NOMO-1 treated with dmso at 0.1 percent for 144 hours (cell line): Measurements from ENCODE around the gene BCAS3.
"Not testable (repeated sequence)": the region's sequence is repeated elsewhere in the genome, so short reads cannot be mapped to it uniquely, and the experiment has no call there.

Experiments used
- DNase-seq: peaks from one replicate; lab custom pipeline; 2025; ENCODE audit not compliant: unreplicated experiment; lab: John Stamatoyannopoulos, UW

Gene BCAS3

DNA sequence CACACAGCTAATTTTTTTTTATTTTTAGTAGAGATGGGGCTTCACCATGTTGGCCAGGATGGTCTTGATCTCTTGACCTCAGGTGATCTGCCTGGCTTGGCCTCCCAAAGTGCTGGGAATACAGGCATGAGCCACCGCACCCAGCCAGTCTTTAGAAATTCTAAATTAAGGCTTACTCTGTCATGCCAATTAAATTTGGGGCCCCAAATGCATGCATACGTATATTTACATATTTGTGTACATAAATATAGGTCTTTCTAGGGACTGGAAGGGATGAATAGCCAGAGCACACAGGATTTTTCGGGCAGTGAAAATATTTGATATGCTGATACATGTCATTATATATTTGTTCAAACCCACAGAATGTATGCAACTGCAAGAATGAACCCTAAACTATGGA, 105.1 kb downstream of the BCAS3 start:
- no peak for DNase-seq

DNA sequence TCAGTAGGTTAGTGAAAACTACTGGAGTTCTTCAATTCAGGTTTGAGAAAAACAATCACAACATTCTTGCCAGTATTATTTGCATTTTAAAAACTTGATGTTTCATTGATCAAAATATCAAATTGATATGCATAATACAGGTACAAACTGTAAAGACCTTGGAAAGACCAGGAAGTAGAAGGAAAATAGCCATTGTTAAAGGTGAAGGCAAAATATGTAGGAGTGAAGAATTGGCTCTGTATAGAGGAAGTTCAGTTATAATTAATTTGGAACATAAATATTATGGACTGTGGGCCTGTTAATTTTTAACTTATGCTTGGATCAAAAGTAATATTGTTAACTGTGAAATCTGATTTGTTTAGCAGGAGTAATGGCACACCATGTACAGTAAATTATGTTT, 112.6 kb downstream of the BCAS3 start:
- no peak for DNase-seq

DNA sequence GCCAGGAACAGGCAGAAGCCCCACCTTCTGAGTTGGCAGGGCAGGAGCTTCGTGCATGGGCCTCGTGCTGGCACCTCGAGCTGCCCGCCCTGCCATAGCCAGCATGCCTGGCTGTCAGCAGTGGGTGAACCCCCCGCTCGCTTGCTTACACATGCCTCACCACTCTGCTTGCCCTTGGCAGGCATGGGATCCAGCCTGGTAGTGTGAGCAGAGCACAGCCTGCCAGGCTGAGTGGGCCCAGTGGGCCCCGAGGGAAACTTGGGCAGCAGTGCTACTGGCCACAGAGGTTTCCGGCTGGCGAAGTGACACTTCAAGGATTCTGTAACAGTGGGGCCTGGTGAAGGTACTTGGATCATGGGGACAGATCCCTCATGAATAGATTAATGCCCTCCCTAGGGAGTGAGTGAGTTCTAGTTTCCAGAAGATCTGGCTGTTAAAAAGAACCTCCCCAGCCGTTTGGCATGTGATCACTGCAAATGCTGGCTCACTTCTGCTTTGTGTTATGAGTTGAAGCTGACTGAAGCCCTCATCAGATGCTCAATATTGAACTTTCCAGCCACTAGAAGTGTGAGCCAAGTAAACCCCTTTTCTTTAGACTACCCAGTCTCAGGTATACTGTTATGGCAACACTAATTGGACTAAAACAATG, 114.7 kb downstream of the BCAS3 start:
- no peak for DNase-seq

DNA sequence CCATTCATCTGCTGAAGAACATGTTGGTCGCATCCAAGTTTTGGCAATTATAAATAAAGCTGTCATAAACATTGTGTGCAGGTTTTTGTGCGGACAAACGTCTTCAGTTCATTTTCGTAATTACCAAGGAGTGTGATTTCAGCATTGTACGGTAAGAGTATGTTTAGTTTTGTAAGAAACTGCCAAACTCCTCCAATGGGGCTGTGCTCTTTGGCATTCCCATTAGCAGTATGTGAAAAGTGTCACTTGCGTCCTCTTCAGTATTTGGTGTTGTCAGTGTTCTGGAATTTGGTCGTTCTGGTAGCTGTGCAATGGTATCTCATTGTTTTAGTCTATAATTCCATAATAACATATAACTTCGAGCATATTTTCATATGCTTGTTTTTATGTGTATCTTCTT, 120.9 kb downstream of the BCAS3 start:
- no peak for DNase-seq

DNA sequence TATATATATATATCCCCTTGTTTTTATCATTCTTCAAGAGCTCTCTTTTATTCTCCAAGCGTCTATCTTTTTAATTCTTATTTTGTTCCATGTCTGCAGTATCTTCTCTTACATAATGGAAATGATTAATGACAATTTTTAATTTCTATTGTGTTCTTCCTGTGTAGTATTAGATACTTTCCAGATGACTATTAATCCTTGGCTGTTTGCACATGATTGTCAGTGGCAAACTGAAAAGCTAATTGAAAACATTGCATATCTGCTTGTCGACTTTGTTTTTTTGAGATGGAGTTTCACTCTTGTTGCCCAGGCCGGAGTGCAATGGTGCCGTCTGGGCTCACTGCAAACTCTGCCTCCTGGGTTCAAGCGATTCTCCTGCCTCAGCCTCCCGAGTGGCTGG, 124.7 kb downstream of the BCAS3 start:
- no peak for DNase-seq

DNA sequence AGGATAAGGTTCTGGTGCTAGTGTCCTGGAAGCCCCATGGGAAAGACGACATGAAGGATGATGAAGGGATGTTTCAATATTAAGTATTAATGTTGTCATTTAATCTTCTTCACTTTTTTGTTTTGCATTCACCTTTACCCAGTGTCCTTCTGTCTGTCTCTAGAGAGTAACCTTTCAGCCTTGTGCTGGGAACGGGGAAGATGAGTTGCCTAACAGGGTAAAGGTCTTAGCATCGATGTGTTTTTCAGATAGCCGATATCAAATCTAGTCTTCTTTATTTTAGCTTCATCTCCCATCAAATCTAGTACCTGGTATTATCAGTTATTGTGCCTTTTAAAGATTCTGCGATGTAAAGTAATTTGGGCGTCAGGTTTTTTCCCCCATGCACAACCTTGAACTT, 125.4 kb downstream of the BCAS3 start:
- no peak for DNase-seq

DNA sequence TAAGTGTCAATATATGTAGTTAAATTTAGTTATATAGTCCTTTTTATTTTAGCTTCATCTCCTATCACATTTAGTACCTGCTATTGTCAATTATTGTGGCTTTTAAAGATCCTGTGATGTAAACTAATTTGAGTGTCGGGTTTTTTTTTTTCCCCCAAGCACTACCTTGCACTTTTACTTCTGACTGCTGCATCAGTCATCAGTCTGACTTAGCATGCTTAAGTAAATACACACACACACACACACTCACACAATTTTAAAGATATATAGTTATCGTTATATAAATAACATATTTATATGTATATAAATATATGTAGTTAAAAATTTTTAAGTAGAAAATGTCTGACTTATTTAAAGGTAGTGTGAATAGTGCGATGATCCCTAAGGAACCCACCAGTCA, 127.2 kb downstream of the BCAS3 start:
- DNase-seq: no peak

DNA sequence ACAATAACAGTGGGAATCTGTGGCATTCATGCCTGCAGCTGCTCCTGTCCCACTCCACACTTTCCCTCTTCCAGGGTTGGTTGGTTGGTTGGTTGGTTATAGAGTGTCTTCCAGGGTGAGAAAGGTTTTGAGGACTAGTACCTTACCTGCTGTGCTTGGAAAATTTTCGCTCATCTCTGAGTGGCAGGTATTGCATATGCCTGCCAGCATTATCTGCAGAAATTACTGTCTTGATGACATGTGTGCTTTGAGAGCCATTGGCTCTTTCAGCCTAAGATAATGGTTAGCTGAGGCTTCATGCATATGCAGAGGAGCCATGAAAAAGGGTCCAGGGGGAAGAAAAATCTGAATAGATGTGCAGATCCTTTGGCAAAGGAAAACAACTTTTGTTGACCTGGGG, 131.8 kb downstream of the BCAS3 start:
- DNase-seq: no peak

DNA sequence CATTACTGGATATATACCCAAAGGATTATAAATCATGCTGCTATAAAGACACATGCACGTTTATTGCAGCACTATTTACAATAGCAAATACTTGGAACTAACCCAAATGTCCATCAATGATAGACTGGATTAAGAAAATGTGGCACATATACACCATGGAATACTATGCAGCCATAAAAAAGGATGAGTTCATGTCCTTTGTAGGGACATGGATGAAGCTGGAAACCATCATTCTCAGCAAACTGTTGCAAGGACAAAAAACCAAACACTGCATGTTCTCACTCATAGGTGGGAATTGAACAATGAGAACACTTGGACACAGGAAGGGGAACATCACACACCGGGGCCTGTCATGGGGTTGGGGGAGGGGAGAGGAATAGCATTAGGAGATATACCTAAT, 137.3 kb downstream of the BCAS3 start:
- DNase-seq: not testable (repeated sequence)

DNA sequence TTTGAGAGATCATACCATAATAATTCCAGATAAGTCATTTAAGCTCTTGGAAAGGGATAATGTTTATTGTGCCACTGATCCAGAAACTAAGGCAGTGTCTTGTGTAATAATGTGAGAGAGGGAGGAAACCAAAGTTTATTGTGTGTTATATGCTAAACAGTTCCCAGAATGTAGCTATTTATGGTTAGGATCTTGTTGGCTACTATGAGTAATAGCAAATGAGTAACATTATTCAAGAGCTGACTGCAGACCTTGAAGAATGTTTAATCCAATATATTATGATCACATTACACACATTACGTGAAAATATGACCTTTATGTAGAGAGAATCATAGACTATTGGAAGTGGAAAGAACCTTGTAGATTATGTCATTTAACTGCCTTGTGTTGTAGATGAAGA, 139.5 kb downstream of the BCAS3 start:
- DNase-seq: no peak

DNA sequence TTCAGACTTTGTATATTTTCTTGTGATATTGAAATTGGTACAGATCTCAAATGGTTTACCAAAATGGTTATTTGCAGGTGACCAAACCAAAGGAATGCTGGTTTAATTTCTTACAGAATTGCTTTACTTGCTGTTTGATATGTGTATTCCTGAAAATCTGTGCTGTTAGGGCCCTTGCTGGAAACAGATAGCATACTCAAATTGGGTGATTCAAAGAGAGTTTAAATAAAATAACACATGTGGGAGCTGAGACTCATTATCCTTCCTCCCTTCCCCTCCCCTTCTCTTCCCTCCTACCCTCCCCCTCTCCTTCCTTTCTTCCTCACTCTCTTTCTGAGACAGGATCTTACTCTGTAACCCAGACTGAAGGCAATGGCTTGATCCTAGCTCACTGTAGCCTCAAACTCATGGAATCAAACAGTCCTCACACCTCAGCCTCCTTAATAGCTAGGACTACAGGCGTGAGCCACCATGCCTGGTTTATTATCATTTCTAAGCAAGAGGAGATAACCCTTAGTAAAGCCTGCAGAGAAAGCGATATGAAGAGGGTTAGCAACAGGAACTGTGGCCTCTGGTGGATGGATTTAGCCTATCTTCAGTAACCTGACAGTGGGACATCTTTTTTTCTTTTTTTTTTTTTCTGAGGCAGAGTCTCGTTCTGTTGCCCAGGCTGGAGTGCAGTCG, 141.9 kb downstream of the BCAS3 start:
- DNase-seq: no peak

DNA sequence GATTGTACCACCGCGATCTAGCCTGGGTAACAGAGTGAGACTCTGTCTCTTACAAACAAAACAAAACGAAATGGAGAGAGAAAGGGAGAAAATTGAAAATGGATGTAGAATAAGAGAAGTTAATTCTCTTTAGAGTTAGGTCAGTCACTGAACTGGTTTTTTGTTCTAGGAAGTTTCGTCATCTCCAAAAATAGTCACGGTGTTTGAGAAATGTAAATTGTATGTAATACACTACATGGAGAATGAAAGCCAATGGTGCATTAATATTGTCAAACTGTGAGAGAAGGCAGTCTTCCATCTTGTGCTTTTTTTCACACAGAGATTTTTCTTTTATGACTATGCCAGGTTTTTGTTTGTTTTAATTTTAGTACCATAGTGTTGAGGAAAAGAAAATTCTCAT, 145.9 kb downstream of the BCAS3 start:
- DNase-seq: no peak

DNA sequence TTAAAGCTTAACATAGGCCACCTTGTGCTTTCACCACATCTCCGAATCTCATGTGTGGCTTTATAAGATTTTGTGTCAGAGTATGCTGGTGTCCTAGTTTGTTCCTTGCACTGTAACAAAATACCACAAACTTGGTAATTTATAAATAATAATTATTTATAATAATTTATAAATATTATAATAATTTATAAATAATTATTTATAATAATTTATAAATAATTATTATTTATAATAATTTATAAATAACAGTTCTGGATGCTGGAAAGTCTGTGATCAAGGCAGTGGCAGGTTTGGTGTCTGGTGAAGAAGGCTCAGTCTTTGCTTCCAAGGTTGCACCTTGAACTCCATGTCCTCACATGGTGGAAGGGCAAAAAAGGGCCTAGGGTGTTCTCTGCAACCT, 147.7 kb downstream of the BCAS3 start:
- DNase-seq: no peak

DNA sequence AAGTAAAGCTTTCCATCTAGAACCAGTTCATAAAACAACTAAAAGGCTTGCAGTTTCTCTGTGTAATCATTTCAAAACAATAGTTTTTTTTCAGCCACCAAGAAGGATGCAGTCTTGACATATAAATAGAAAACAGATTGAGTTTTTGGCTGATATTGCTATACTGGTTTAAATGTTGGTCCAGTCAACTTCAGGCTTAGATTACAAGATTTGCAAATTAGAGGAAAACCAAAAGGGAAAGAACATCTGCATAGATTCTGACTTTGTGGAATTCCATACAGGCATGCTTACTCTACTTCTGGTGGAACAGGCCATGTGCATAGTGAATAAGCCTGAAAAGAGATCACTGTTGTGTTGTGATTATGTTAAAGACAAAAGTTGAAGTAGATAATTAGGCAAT, 150.3 kb downstream of the BCAS3 start:
- DNase-seq: no peak

DNA sequence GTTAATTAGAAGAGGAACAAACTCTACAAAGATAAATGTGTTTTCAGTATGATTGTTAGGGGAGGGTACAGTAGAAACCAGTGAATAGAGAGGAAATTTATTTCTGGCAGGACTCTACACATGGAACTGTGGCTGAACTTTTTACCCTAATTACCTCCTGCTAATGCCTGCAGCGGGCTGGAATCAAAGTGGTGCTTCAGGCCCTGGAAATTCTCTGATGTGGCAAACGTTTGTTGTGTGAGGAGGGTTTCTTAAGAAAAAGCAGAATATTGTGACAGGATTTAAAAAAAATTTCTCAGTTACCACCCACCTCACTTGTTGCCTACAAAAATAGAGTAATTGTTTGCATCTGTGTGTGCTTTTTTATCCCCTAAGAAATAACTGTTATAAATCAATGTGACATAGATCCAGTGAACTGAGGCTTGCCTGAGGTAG, 154.5 kb downstream of the BCAS3 start:
- no peak for DNase-seq

DNA sequence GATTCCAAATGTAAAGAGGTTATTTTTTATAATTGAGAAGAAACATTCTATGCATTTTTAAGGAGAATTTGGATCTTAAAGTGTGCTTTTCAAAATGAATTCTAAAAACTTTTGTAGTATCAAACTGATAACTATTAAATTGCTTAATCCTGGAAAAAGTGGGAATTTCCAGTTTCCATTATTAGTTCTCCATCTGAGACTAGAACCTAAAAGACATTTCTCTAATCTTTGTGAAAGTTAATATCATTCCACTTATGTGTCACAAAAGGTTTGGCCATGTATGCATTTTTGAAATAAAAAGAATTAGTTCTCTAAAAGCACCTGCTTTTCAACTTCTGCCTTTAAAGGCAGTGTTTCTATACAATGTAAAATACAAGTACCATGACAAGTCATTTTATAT, 155.0 kb downstream of the BCAS3 start:
- no peak for DNase-seq

DNA sequence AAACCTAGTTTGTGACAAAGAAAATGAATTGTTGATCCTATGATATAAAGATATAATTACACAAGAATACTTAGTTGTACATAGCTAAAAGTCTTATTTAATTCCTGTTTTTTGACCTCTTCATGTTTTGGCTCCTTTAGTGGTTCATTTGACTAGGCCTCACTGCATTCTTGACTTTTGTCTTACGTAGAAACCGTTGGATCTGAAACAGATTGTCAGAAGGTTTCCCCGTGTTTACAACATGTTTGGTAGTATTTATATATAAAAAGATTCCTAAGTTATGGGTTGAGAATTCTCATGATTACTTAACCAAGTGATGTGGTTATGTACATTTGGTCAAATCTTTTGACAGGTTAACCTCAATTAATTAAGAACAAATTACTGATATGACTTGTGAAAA, 162.8 kb downstream of the BCAS3 start:
- no peak for DNase-seq

DNA sequence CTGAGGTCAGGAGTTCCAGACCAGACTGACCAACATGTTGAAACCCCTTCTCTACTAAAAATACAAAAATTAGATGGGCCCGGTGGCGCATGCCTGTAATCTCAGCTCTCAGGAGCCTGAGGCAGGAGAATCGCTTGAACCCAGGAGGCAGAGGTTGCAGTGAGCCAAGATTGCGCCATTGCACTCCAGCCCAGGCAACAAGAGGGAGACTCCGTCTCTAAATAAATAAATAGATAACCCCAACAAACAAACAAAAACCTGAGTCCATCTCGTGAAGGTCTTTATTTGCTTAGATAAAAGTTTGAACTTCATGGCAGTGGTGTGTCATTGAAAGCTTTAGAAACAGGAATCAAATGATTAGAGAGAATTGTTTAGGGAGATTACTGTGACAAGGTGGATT, 167.4 kb downstream of the BCAS3 start:
- DNase-seq: no peak

DNA sequence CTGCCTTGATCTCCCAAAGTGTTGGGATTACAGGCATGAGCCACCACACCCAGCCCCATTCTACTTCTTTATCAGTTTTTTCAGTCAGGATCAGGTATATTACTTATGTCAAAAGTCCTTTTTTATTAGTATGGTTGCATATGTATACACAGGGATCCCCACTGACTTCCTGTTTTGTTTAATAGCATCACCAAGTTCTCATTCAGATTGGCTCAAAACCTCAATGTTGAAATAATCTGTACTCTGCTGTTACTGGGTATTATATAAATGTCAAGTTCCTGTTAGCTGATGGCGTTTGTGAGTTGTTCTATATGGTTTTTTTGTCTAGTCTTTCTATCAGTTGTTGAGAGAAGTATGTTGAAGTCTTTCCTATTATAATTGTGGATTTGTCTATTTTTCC, 168.5 kb downstream of the BCAS3 start:
- DNase-seq: peak; percentile 19

DNA sequence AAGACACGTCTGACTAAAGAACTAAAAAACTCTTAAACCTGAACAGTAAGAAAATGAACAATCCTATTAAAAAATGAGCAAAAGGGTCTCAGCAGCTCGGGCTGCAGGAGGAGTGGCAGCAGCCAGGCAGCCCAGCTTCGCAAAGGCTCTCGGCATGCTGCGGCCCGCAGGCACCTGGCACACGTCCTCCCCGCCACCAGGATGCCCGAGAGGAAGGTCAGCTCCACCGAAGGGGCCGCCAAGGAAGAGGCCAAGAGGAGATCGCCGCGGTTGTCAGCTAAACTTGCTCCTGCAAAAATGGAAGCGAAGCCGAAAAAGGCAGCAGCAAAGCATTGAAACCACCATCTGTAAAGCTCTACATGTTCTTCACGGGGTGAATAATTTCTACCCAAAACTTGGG, 173.5 kb downstream of the BCAS3 start:
- DNase-seq: no peak

DNA sequence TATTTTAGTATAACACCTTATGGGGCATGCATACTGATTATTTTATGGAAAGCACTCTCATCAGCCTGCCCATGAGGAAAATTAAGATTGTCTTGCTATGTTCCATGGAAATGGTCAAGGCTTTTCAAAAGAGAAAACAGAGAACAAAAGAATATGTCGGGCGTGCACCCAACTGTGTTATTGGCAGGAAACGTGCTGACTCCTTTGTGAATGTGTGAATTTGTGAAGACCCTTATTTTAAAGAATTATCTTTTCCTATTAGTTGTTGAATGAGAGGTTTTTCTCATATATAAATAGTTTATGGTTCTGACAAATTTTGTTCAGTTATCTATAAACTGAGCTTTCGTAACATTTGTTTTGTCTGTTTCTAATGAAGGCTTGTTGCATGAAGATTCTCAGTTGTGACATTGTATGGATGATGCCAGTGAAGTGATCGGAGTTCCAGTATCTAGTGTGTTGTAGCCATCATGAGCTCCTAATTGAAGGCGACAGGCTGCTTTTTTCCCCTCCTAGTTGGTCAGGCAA, 180.0 kb downstream of the BCAS3 start:
- DNase-seq: no peak

DNA sequence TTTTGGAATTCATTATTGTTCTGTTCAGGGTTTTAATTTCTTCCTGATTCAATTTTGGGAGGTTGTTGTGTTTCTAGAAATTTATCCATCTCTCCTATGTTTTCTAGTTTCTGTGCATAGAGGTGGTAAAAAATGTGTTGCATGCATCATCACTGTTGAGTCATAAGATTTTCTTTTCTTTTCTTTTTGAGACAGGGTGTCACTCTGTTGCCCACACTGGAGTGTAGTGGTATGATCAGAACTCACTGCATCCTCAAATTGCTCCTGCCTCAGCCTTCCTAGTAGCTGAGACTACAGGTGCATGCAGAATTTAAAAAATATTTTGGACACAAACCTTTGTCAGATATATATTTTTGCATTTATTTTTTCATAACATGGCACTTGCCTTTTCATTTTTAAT, 184.8 kb downstream of the BCAS3 start:
- no peak for DNase-seq
